Lower leg skin (tissue), 4 donors: Measurements from ENCODE around the gene CACNG3. TPM values are rescaled to one million over a fixed set of nuclear protein-coding genes. Genes with fewer than 3 reads are reported as not detected.

Experiments
- DNase-seq, 2 donors: peaks; one replicate each; pipeline ENCODE4 v3.0.0-alpha.2; 2019; ENCODE audit warnings: low spot score in 2 of 2
- H3K4me3 ChIP-seq: fragments of 200-600 bp; sonication (generic); 2 replicates; pipeline ENCODE4 v1.5.1; 2017; ENCODE audit warnings: mild to moderate bottlenecking, low read depth; ENCODE audit not compliant: poor library complexity, severe bottlenecking
- POLR2A ChIP-seq, 2 donors: fragments of 450-650 bp; IDR thresholded peaks; one replicate each; pipeline ENCODE4 v1.6.1; 2016 to 2017; ENCODE audit warnings: antibody characterized with exemption in 2 of 2, mild to moderate bottlenecking in 1 of 2, moderate library complexity in 1 of 2
- WGBS, 2 donors: methylation state at CpG; one replicate each; pipeline ENCODE4 v1.1.5; 2018; 5-methylcytosine and 5-hydroxymethylcytosine counted together
- intact Hi-C: fragments of 100-400 bp; cut with DNase I; formaldehyde crosslinking; loops from one replicate; pipeline ENCODE4 v1.15.0; 2023; ENCODE audit warnings: low total_unique reads
- total RNA-seq, 4 donors: library from RNA; depleted of rRNA; stranded (reverse); fragments of >200 nt; gene quantifications; one replicate each; pipeline ENCODE4 v1.1.0, GENCODE V29; 2016
- TF ChIP-seq, protein P1 (sequence below), 3 donors: fragments of 450-650 bp; IDR thresholded peaks; one replicate each; pipeline ENCODE4 v1.5.1; 2016; ENCODE audit warnings: antibody characterized with exemption in 3 of 3, mild to moderate bottlenecking in 3 of 3, moderate library complexity in 2 of 3

CACNG3 gene
- total RNA-seq, 4 donors from 2014 or later, result not detected

DNA sequence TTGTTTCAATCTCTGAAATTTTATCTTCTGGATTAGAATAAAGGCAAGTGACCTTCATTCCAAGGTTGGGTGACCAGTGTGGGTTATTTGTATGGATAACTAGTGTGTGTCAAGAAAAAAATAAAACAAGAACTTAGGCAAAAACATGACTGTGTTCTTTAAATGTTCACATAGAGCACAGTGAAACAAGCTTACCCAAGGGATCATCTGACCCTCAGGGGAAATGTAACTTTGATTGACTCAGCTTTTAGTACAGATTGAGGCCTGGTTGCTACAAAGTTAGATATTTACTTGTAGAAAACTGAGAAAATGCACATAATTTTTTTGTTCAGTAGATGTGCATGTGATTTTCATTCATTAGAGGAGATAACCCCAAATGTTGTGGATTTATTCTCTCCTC is 6.7 kb downstream of the CACNG3 start:
- no peak for DNase-seq
- intact Hi-C loops, result no loop called here
- TF ChIP-seq POLR2A (IDR thresholded peaks at IDR 0.05), result no peak
- TF ChIP-seq, protein P1, sequence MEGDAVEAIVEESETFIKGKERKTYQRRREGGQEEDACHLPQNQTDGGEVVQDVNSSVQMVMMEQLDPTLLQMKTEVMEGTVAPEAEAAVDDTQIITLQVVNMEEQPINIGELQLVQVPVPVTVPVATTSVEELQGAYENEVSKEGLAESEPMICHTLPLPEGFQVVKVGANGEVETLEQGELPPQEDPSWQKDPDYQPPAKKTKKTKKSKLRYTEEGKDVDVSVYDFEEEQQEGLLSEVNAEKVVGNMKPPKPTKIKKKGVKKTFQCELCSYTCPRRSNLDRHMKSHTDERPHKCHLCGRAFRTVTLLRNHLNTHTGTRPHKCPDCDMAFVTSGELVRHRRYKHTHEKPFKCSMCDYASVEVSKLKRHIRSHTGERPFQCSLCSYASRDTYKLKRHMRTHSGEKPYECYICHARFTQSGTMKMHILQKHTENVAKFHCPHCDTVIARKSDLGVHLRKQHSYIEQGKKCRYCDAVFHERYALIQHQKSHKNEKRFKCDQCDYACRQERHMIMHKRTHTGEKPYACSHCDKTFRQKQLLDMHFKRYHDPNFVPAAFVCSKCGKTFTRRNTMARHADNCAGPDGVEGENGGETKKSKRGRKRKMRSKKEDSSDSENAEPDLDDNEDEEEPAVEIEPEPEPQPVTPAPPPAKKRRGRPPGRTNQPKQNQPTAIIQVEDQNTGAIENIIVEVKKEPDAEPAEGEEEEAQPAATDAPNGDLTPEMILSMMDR (IDR thresholded peaks at IDR 0.05), result no peak
- no peak overlapping the region for H3K4me3 ChIP-seq

DNA sequence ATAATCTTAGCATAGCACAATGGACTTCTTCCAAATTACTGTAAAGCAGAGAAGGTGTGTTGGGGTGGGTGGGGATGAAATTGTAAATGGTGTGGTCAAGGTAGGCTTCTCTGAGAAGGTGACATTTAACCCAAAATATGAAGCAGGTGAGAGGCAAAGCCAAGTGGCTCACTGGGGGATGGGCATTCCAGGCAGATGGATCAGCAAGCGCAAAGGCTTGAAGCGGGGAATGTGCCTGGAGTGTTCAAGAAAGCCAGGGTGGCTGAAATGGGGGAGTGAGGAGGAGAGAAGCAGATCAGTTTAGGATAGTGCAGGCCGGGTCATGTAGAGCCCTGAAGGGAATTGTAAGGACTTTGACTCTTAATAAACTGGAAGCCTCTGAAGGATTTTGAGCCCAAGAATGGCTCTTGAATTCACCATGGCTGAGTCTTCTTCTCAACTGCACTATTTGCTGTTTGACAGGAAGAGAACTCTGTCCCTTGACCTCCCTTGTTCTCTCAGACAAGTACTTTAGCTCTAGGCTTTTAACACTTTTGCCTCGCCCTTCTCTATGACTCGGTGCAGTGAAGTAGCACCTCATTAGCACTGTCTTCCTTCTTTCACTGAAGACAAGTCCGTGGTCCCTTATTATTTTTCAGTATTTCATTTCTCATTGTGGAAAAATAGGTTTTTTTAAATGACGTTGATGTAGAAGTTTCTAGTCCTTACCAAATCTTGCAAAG is 14.7 kb downstream of the CACNG3 start:
- intact Hi-C loops, result no loop called here
- no peak for DNase-seq
- no peak for TF ChIP-seq POLR2A (IDR thresholded peaks at IDR 0.05)
- TF ChIP-seq, protein P1 (IDR thresholded peaks at IDR 0.05), result no peak
- 69 to 70% methylated on average over 7 of the region's 7 CpGs for WGBS, 2 donors
- no peak overlapping the region for H3K4me3 ChIP-seq

DNA sequence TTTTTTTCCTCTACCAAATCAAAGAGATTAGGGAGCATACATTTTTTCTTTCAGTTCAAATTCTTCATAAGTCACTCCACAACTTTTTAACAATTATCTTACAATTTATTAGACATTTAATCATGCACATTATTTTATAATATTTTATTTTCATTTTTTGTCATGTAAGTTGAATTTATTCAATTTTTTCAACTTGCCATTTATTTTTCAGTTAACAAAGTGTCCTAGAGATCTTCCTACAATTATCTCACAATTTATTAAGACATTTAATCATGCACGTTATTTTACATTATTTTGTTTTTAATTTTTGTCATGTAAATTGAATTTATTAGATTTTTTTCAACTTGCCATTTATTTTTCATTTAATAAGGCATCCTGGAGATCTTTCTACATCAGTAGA is 16.2 kb downstream of the CACNG3 start:
- TF ChIP-seq, protein P1 (IDR thresholded peaks at IDR 0.05), result no peak
- H3K4me3 ChIP-seq, result no peak overlapping the region
- WGBS, 2 donors, result 54 to 65% methylated on average over 1 of the region's 1 CpG
- intact Hi-C loops, result no loop called here
- no peak for DNase-seq

DNA sequence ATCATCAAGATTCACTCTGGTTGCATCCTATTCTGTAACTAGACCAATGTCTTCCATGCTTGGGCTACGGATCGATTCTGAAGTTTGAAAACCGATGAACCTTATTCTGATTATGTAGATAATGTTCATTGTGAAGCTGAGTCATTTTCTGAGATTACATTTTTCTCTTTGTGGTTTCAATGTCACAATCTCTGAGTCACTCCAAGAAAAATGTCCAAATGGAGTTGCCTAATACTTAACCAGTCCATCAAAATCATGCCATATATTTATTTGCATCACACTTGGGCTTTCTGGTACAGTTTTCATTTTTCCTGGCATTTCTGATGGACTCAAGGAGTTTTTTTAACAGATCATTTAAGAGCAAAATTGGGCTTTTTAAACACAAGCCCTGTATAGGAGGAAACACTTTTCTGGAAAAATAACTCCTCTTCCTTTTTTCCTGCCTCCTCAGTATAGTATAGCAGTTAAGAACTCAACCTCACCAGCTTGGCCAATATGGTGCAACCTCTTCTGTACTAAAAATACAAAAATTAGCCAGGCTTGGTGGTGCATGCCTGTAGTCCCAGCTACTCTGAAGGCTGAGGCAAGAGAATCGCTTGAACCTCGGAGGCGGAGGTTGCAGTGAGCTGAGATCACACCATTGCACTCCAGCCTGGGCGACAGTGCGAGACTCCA is 17.5 kb downstream of the CACNG3 start:
- intact Hi-C loops, result no loop called here
- 83 to 90% methylated on average over 8 of the region's 8 CpGs for WGBS, 2 donors
- no peak overlapping the region for H3K4me3 ChIP-seq
- TF ChIP-seq POLR2A (IDR thresholded peaks at IDR 0.05), result no peak
- TF ChIP-seq, protein P1 (IDR thresholded peaks at IDR 0.05), result no peak
- no peak for DNase-seq

DNA sequence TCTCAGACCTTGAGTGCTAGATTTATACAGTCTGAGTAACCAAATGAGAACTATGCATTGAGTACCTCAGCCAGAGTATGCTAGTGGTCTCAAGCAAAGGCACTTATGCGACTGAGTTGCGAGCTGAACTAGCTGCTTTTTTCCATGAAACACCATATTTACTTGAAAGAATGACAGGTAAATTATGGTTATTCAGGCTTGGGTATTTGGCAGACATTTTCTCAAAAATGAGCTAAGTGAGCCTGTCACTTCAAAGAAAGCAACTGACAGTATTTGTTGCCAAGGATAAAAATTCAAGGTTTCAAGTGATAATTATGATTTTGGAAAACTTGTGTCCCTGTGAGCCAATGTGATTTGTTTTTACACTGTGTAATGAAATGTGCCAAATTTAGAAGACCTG is 19.3 kb downstream of the CACNG3 start:
- TF ChIP-seq, protein P1 (IDR thresholded peaks at IDR 0.05), result no peak
- no peak for DNase-seq
- no peak overlapping the region for H3K4me3 ChIP-seq
- WGBS, 2 donors, result 99 to 100% methylated on average over 2 of the region's 2 CpGs
- intact Hi-C loops, result no loop called here
